Measurements from ENCODE around the gene DSG1.
"Not testable (repeated sequence)": the region's sequence is repeated elsewhere in the genome, so short reads cannot be mapped to it uniquely, and the experiment has no call there.

DSG1 gene

GRCh38 chr18:31353336-31353735 lies 35.4 kb downstream of the DSG1 start:
- not testable (repeated sequence) for DNase-seq

- DNase-seq, result no peak
These were observed 37.0 kb downstream of the DSG1 start for GRCh38 chr18:31354990-31355389.

GRCh38 chr18:31356025-31356424 lies 38.1 kb downstream of the DSG1 start:
- DNase-seq, result no peak

- no peak for DNase-seq
These were observed 46.2 kb downstream of the DSG1 start for GRCh38 chr18:31364190-31364589.

- no peak for DNase-seq
These were observed 51.5 kb downstream of the DSG1 start for GRCh38 chr18:31369478-31369877.

GRCh38 chr18:31371989-31372388 lies 54.0 kb downstream of the DSG1 start:
- no peak for DNase-seq

GRCh38 chr18:31373641-31374040 lies 55.7 kb downstream of the DSG1 start:
- DNase-seq, result no peak

- no peak for DNase-seq
These were observed 58.5 kb downstream of the DSG1 start, which contains the start of gene DSG4 for GRCh38 chr18:31376477-31376876. TSS of gene DSG4 (plus strand) at chr18:31376777. CDS start at chr18:31376912, 135 bp downstream.

- no peak for DNase-seq
These were observed 63.0 kb downstream of the DSG1 start for GRCh38 chr18:31380912-31381311.

- no peak for DNase-seq
These were observed 64.1 kb downstream of the DSG1 start for GRCh38 chr18:31382107-31382506.

GRCh38 chr18:31386741-31387140 lies 68.8 kb downstream of the DSG1 start:
- DNase-seq, result no peak

GRCh38 chr18:31393286-31393685 lies 75.3 kb downstream of the DSG1 start:
- no peak for DNase-seq

GRCh38 chr18:31396796-31397612 lies 79.0 kb downstream of the DSG1 start:
- no peak for DNase-seq

GRCh38 chr18:31398191-31398590 lies 80.2 kb downstream of the DSG1 start:
- no peak for DNase-seq

- no peak for DNase-seq
These were observed 81.5 kb downstream of the DSG1 start for GRCh38 chr18:31399306-31400032.

- no peak for DNase-seq
These were observed 83.4 kb downstream of the DSG1 start for GRCh38 chr18:31401156-31402025.

GRCh38 chr18:31402026-31402373 lies 84.0 kb downstream of the DSG1 start:
- DNase-seq, result no peak

GRCh38 chr18:31403409-31403808 lies 85.4 kb downstream of the DSG1 start:
- no peak for DNase-seq
